ENCODE measurements around the gene ULBP2. TPM values are rescaled to one million over a fixed set of nuclear protein-coding genes. Genes with fewer than 3 reads are reported as not detected.

ULBP2 gene
- total RNA-seq, 2 experiments from 2014 or later: 1.8 to 1.9 TPM

GRCh38 chr6:149898966-149899365, 42.8 kb upstream of the ULBP2 start:
- Mint-ChIP-seq H3K9me3 (no peaks in the 10 kb centered on the region), H3K36me3 (ENCODE audit: low read depth) (no peaks in the 10 kb centered on the region)
- no peaks in the 10 kb centered on the region for H3K36me3 ChIP-seq (ENCODE audit: insufficient read depth, low read length)

GRCh38 chr6:149899486-149899885, 42.3 kb upstream of the ULBP2 start:
- Histone ChIP-seq H3K9me3 (ENCODE audit: control insufficient read depth in 1 of 2, insufficient read depth in 1 of 2, low read length in 2 of 2) (no peaks in the 10 kb centered on the region), H3K4me1 (ENCODE audit: insufficient read depth, low read length) (peaks cover 20% of the 10 kb centered on the region), H3K27ac (ENCODE audit: low read depth in 1 of 2, low read length in 2 of 2) (no peak overlapping the region), H3K4me3 (ENCODE audit: low read length) (no peak overlapping the region), H3K27me3 (ENCODE audit: control insufficient read depth in 1 of 2, insufficient read depth in 2 of 2, low read length in 2 of 2) (no peaks in the 10 kb centered on the region), H3K36me3 (ENCODE audit: insufficient read depth, low read length) (no peaks in the 10 kb centered on the region)
- ATAC-seq (ENCODE audit: poor library complexity) (no peak), DNase-seq (no peak)
- Mint-ChIP-seq H3K27ac (no peak overlapping the region), H3K27me3 (peaks cover 10% of the 10 kb centered on the region), H3K4me3 (no peak overlapping the region), H3K9me3 (no peaks in the 10 kb centered on the region), H3K4me1 (ENCODE audit: low read depth) (peaks cover 10% of the 10 kb centered on the region), H3K36me3 (ENCODE audit: low read depth) (no peaks in the 10 kb centered on the region)
- intact Hi-C loops (cut with DNase I, micrococcal nuclease): no loop called here
- CTCF ChIA-PET: no interaction called here
- POLR2A ChIA-PET: no interaction called here
- no peak for TF ChIP-seq CTCF (IDR thresholded peaks at IDR 0.05)

More at GRCh38 chr6:149898966-149899365, 42.8 kb upstream of the ULBP2 start:
- no peak for ATAC-seq (ENCODE audit: poor library complexity)
- Histone ChIP-seq H3K4me1 (ENCODE audit: insufficient read depth, low read length) (peaks cover 20% of the 10 kb centered on the region), H3K4me3 (ENCODE audit: low read length) (no peak overlapping the region), H3K27me3 (ENCODE audit: control insufficient read depth in 1 of 2, insufficient read depth in 2 of 2, low read length in 2 of 2) (no peaks in the 10 kb centered on the region), H3K9me3 (ENCODE audit: control insufficient read depth in 1 of 2, insufficient read depth in 1 of 2, low read length in 2 of 2) (no peaks in the 10 kb centered on the region), H3K27ac (ENCODE audit: low read depth in 1 of 2, low read length in 2 of 2) (no peak overlapping the region)
- H3K4me3 Mint-ChIP-seq: no peak overlapping the region
- DNase-seq: no peak
- POLR2A ChIA-PET: no interaction called here
- H3K27ac Mint-ChIP-seq: no peak overlapping the region
- intact Hi-C loops (cut with DNase I, micrococcal nuclease): no loop called here
- TF ChIP-seq CTCF (IDR thresholded peaks at IDR 0.05): no peak
- peaks cover 10% of the 10 kb centered on the region for H3K27me3 Mint-ChIP-seq
- H3K4me1 Mint-ChIP-seq (ENCODE audit: low read depth): peaks cover 10% of the 10 kb centered on the region
- CTCF ChIA-PET: no interaction called here

GRCh38 chr6:149899926-149900619, 41.7 kb upstream of the ULBP2 start:
- no peak overlapping the region for H3K4me3 Mint-ChIP-seq
- Histone ChIP-seq H3K4me3 (ENCODE audit: low read length) (no peak overlapping the region), H3K9me3 (ENCODE audit: control insufficient read depth in 1 of 2, insufficient read depth in 1 of 2, low read length in 2 of 2) (no peaks in the 10 kb centered on the region), H3K27ac (ENCODE audit: low read depth in 1 of 2, low read length in 2 of 2) (no peak overlapping the region), H3K4me1 (ENCODE audit: insufficient read depth, low read length) (peaks cover 20% of the 10 kb centered on the region), H3K36me3 (ENCODE audit: insufficient read depth, low read length) (no peaks in the 10 kb centered on the region), H3K27me3 (ENCODE audit: control insufficient read depth in 1 of 2, insufficient read depth in 2 of 2, low read length in 2 of 2) (peaks cover 0 to 2% of the 10 kb centered on the region in 2 experiments)
- H3K27me3 Mint-ChIP-seq: peaks cover 10% of the 10 kb centered on the region
- DNase-seq: no peak
- no peak for ATAC-seq (ENCODE audit: poor library complexity)
- intact Hi-C loops (cut with DNase I, micrococcal nuclease): no loop called here
- peaks cover 10% of the 10 kb centered on the region for H3K4me1 Mint-ChIP-seq (ENCODE audit: low read depth)
- no peak for TF ChIP-seq CTCF (IDR thresholded peaks at IDR 0.05)
- ChIA-PET POLR2A (no interaction called here), CTCF (no interaction called here)
- H3K27ac Mint-ChIP-seq: no peak overlapping the region
- H3K9me3 Mint-ChIP-seq: no peaks in the 10 kb centered on the region
- no peaks in the 10 kb centered on the region for H3K36me3 Mint-ChIP-seq (ENCODE audit: low read depth)

Measured in CD4-positive, alpha-beta T cell (primary cell).